Measurements from ENCODE around the gene MARK1. TPM values are rescaled to one million over a fixed set of nuclear protein-coding genes. Genes with fewer than 3 reads are reported as not detected.

The MARK1 gene
- total RNA-seq, 1 experiment from 2014 or later, result 17.8 TPM

GRCh38 chr1:220507085-220507484, 20.9 kb upstream of the MARK1 start:
- H3T11ph ChIP-seq (ENCODE audit: low read length), result no peak overlapping the region
- no peak overlapping the region for H2BK20ac ChIP-seq (ENCODE audit: low read depth, low read length, poor library complexity, severe bottlenecking)
- H3K79me1 ChIP-seq (ENCODE audit: insufficient read depth, low read depth, low read length, poor library complexity, severe bottlenecking), result no peaks in the 10 kb centered on the region
- no peak overlapping the region for H2BK15ac ChIP-seq (ENCODE audit: low read depth, low read length)
- no peak overlapping the region for H2BK120ac ChIP-seq (ENCODE audit: low read depth, low read length, poor library complexity, severe bottlenecking)
- no peak overlapping the region for H3K4me2 ChIP-seq (ENCODE audit: insufficient read depth, insufficient read length, low read length)
- no peaks in the 10 kb centered on the region for H3K9me3 ChIP-seq (ENCODE audit: control insufficient read depth, low read depth, low read length)
- no peak overlapping the region for H3K9ac ChIP-seq (ENCODE audit: extremely low read depth, insufficient read length, low read length)
- no peaks in the 10 kb centered on the region for H3K27me3 Mint-ChIP-seq (ENCODE audit: low read depth)
- H3K4ac ChIP-seq (ENCODE audit: low read depth, low read length), result no peak overlapping the region
- H3K27me3 ChIP-seq (ENCODE audit: insufficient read depth, low read length), result no peaks in the 10 kb centered on the region
- no peak overlapping the region for H3K56ac ChIP-seq (ENCODE audit: insufficient read length, low read depth, low read length)
- TF ChIP-seq CTCF (conservative IDR thresholded peaks at IDR 0.05), result no peak
- H2AK5ac ChIP-seq (ENCODE audit: insufficient read length, low read length), result no peak overlapping the region
- no peak overlapping the region for H4K8ac ChIP-seq (replicated peaks; ENCODE audit: insufficient read length, low read depth, low read length)
- H3K14ac ChIP-seq (ENCODE audit: insufficient read depth, low read length), result no peak overlapping the region
- H4K91ac ChIP-seq (ENCODE audit: insufficient read length, low read depth, low read length), result no peak overlapping the region
- H2AFZ ChIP-seq (ENCODE audit: low read length), result no peak overlapping the region
- no peak overlapping the region for H2BK5ac ChIP-seq (ENCODE audit: insufficient read length, low read length)
- no peak for DNase-seq
- no peaks in the 10 kb centered on the region for H3K9me3 Mint-ChIP-seq
- no peak overlapping the region for H4K5ac ChIP-seq (ENCODE audit: insufficient read length, low read depth, low read length)
- no peak overlapping the region for H3K23ac ChIP-seq (ENCODE audit: insufficient read length, low read depth, low read length)
- no peaks in the 10 kb centered on the region for H3K4me1 ChIP-seq (ENCODE audit: insufficient read depth, low read length)
- no peak overlapping the region for H3K18ac ChIP-seq (ENCODE audit: insufficient read length, low read depth, low read length)
- H3K23me2 ChIP-seq (ENCODE audit: insufficient read length, low read depth, low read length, poor library complexity, severe bottlenecking), result no peaks in the 10 kb centered on the region
- no peaks in the 10 kb centered on the region for H4K20me1 ChIP-seq (ENCODE audit: control insufficient read depth, insufficient read depth, insufficient read length)
- WGBS (ENCODE audit: extremely low coverage, insufficient read length, low lambda C conversion rate), result no CpG with 5 or more reads among the region's 5 CpGs
- H3K4me1 Mint-ChIP-seq, result peaks cover 9 to 10% of the 10 kb centered on the region in 2 experiments
- no peaks in the 10 kb centered on the region for H3K36me3 Mint-ChIP-seq (ENCODE audit: insufficient read depth in 1 of 3, low read depth in 3 of 3)
- no peak overlapping the region for H3K4me3 Mint-ChIP-seq
- no peak overlapping the region for H2BK12ac ChIP-seq (ENCODE audit: insufficient read length, low read depth, low read length)
- H3K27ac ChIP-seq (ENCODE audit: insufficient read length, low read depth, low read length), result no peak overlapping the region
- no peak overlapping the region for H3K27ac Mint-ChIP-seq
- H3K79me2 ChIP-seq (ENCODE audit: insufficient read depth, low read length), result no peaks in the 10 kb centered on the region
